Endometrial microvascular endothelial cells (primary cell): ENCODE data around the gene FOXP3. TPM values are rescaled to one million over a fixed set of nuclear protein-coding genes. Genes with fewer than 3 reads are reported as not detected.

ENCODE experiments used
- in situ Hi-C: cut with HindIII; loops from 2 replicates; pipeline ENCODE4 v1.10.0; 2017; ENCODE audit warnings: low sequenced_read_pairs, low pct_unique_long_range_greater_than_20kb; ENCODE audit errors: inconsistent ontology term
- total RNA-seq: library from RNA; depleted of rRNA; stranded (reverse); fragments of >200 nt; gene quantifications from one replicate; pipeline ENCODE4 v1.2.3, GENCODE V29; 2015; ENCODE audit errors: inconsistent ontology term

FOXP3 gene
- total RNA-seq, 1 donor from 2014 or later = 0.28 TPM

- in situ Hi-C loops = no loop called here
Observed at GRCh38 chrX:49230500-49231232, 33.8 kb downstream of the FOXP3 start.

- in situ Hi-C loops = no loop called here
Observed at GRCh38 chrX:49228185-49228584, 36.3 kb downstream of the FOXP3 start.

DNA sequence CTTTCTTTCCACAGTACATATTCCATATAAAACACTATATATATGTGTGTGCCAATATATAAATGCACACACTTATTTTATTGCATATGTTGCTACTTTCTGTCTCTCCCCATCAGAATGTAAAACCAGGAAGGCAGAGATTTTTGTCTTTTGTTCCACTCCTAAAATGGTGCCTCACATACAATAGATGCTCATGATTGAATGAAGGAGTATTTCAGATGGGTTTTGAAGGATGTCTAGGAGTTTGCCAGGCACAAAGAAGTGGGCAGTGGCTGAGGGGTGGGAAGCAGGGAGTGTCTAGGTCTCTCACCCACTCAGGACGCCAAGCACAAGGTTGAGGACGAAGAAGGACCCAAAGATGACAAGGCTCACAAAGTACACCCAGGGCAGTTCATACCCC lies 36.8 kb downstream of the FOXP3 start:
- in situ Hi-C loops = no loop called here

GRCh38 chrX:49226946-49227345 lies 37.6 kb downstream of the FOXP3 start:
- in situ Hi-C loops = no loop called here

- in situ Hi-C loops = no loop called here
Observed at GRCh38 chrX:49225858-49226257, 38.7 kb downstream of the FOXP3 start.

DNA sequence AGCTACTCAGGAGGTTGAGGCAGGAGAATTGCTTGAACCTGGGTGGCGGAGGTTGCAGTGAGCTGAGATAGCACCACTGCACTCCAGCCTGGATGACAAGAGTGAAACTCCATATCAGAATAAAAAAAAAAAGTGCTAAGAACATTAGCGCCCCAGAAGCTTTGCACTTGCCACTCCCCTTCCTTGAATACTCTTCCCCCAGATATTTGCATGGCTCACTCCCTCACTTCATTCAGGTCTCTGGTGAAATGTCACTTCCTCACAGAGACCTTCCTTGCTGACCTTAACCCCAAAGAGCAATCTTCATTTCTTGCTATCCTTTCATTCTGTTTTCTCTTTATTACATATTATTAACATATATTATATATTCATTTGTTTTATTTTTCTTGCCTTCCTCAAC lies 42.6 kb downstream of the FOXP3 start:
- in situ Hi-C loops = no loop called here

DNA sequence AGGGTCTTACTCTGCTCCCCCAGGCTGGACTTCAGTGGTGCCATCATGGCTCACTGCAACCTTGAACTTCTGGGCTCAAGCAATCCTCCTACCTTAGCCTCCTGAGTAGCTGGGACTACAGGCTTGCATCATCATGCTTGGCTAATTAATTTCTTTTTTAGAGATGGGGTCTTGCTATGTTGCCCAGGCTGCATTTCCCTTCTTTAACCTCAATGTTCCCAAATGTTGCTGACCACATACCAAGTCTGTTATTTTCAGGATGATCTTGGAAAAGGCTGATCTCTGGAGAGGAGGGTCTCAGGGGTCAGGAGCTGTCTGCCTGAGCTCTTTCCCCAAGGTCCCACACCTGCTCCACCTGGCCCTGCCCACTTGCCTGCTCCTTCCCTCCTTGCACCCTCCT lies 44.4 kb downstream of the FOXP3 start:
- in situ Hi-C loops = no loop called here

DNA sequence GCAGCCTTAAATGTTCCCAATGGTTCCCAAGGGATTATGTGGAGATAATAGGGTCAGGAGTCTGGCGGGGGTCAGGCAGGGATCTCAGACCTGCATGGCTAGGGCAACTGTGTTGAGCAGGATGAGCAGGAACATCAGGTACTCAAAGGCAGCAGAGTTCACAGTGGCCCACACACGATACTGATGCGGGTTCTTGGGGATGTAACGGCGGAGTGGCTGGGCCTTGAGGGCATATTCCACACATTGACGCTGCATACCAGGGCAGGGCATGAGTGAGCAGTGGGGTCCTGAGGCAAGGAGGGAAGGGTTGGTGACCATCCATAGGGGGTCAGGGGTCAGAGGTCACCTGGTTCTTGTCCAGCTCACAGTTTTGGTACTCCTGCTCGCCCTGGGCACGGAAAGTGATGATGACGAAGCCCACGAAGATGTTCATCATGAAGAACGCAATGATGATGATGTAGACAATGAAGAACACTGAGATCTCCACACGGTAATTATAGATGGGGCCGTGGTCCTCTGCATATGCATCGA lies 49.4 kb downstream of the FOXP3 start:
- in situ Hi-C loops = no loop called here

DNA sequence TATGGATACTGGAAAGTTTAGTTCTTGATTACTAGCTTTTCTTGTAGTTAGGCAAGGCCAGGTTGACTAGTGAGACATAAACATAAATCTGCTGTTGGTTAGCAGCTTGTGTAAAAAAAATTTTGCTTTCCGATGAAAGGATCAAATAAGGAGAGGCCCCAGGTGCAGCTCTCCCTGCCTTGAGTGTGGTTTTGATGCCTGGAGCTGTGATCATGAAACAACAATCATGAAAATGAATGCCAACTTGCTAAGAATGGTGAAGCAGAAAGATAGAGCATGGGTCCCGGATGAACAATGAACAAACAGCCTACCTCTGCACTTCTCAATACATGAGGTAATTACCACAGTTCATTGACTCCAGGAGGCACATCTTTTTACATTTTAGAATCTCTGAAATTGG lies 50.1 kb downstream of the FOXP3 start:
- in situ Hi-C loops = no loop called here

DNA sequence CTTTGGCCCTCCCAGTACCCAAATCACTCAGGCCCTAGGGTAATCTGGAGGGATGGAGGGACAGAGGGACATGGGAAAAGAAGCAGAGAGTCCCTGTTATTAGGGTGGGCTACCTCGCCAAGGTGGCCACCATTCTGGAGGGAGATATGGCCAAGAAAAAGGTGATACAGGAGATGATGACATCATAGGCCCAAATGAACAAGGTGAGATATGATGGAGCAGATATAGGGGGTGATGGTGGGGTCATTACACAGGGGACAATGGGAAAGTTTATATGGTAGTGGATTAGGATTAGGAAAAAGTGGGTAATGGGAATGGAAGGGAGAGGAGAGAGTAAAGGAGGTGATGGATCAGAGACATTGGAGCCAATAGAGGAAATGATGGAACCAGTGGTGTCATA lies 51.6 kb downstream of the FOXP3 start:
- in situ Hi-C loops = no loop called here

- in situ Hi-C loops = no loop called here
Observed at GRCh38 chrX:49212209-49212608, 52.3 kb downstream of the FOXP3 start.

- in situ Hi-C loops = no loop called here
Observed at GRCh38 chrX:49211074-49211473, 53.4 kb downstream of the FOXP3 start.

DNA sequence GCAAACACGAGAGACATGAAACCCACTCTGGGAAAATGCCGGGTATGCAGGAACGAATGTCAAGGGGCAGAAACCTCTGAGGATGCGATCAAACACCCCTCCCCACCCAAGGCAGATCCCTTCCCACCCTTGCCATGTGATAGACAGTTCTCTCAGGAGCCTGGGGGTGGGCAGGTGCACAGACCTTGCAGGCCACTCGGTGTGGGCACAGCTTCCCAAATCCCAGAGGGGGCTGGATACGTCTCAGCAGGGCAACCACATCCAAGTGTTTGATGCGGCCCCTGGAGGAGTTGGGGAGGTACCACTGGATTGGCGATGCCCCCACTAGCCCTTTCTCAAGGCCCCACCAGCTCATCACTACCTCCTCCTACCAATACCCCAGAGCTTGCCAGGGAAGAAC lies 54.1 kb downstream of the FOXP3 start:
- in situ Hi-C loops = no loop called here

- in situ Hi-C loops = no loop called here
Observed at GRCh38 chrX:49209434-49210251, 54.9 kb downstream of the FOXP3 start.

GRCh38 chrX:49208399-49208798 lies 56.1 kb downstream of the FOXP3 start:
- in situ Hi-C loops = no loop called here

GRCh38 chrX:49206543-49206942 lies 58.0 kb downstream of the FOXP3 start:
- in situ Hi-C loops = no loop called here

DNA sequence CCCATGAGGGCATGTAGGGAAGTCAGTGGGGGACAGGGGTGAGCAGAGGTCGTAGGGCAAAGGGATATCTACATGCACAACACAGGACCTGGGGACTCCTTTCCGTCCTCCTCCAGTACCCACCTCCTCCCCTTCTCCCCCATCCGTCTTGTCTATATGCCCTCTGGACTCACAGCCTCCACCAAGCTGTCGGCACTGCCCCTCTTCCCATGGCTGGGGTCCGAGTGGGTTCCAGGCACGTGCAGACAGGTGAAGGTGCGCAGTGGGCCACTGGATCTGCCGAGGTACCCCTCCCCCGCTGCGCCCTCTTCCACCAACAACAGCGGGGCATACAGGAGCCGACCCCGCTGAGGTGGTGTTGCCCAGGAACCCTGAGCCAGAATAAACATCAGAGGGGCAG lies 59.1 kb downstream of the FOXP3 start:
- in situ Hi-C loops = no loop called here

GRCh38 chrX:49204709-49205108 lies 59.8 kb downstream of the FOXP3 start:
- in situ Hi-C loops = no loop called here

GRCh38 chrX:49204017-49204416 lies 60.5 kb downstream of the FOXP3 start:
- in situ Hi-C loops = no loop called here

- in situ Hi-C loops = no loop called here
Observed at GRCh38 chrX:49203536-49203935, 61.0 kb downstream of the FOXP3 start.
